IMR-90 (cell line): ENCODE measurements around the gene SLC24A3. TPM values are rescaled to one million over a fixed set of nuclear protein-coding genes. Genes with fewer than 3 reads are reported as not detected.

Experiments
- ATAC-seq: fragments of 200-7000 bp; cut with Tn5 transposase; 2 replicates; pipeline ENCODE4 v1.9.1; 2020; ENCODE audit warnings: low read depth, mild to moderate bottlenecking, moderate library complexity
- BruUV-seq: library from RNA; stranded (reverse); fragments of 400-500 nt; replicated peaks from 2 replicates; lab custom pipeline; 2021; lab: Mats Ljungman, UMichigan
- CTCF ChIA-PET: fragments of 300-600 bp; formaldehyde crosslinking; extraction: SDS; loops from one replicate; lab custom pipeline; 2021; ENCODE audit warnings: antibody characterized with exemption; lab: Yijun Ruan, JAX
- POLR2A ChIA-PET: fragments of 300-600 bp; sonication (Branson Sonifier 250); formaldehyde crosslinking; loops from one replicate; lab custom pipeline; 2022; ENCODE audit warnings: antibody characterized with exemption; ENCODE audit not compliant: unreplicated experiment; lab: Charles Lee
- DNase-seq: peaks from one replicate; pipeline ENCODE4 v3.0.0; 2013
- H2AFZ ChIP-seq: replicated peaks from 2 replicates; pipeline ENCODE3; 2013; ENCODE audit warnings: low read length, mild to moderate bottlenecking; ENCODE audit not compliant: poor library complexity
- H2AK5ac ChIP-seq: 2 replicates; pipeline ENCODE4 v1.6.1; 2013; ENCODE audit warnings: low read depth, low read length, inconsistent platforms
- H2AK9ac ChIP-seq: replicated peaks from 2 replicates; pipeline ENCODE3; 2013; ENCODE audit warnings: mild to moderate bottlenecking, low read depth, low read length, moderate library complexity; ENCODE audit not compliant: poor library complexity
- H2BK120ac ChIP-seq: 2 replicates; pipeline ENCODE4 v1.6.1; 2013; ENCODE audit warnings: low read depth, low read length, inconsistent platforms
- H2BK15ac ChIP-seq: 3 replicates; pipeline ENCODE4 v1.6.1; 2013; ENCODE audit warnings: low read depth, low read length, inconsistent platforms
- H2BK20ac ChIP-seq: 2 replicates; pipeline ENCODE4 v1.6.1; 2013; ENCODE audit warnings: low read depth, mild to moderate bottlenecking, inconsistent platforms, low read length, moderate library complexity
- H2BK5ac ChIP-seq: 2 replicates; pipeline ENCODE4 v1.6.1; 2013; ENCODE audit warnings: mild to moderate bottlenecking, low read depth, low read length, inconsistent platforms; ENCODE audit not compliant: poor library complexity, severe bottlenecking
- H3K14ac ChIP-seq: replicated peaks from 2 replicates; pipeline ENCODE4 v1.6.1; 2013; ENCODE audit warnings: low read depth, low read length, inconsistent platforms
- H3K18ac ChIP-seq: 2 replicates; pipeline ENCODE4 v1.6.1; 2013; ENCODE audit warnings: low read depth, low read length, control low read depth
- H3K23ac ChIP-seq: 2 replicates; pipeline ENCODE4 v1.6.1; 2013; ENCODE audit warnings: low read depth, low read length, inconsistent platforms
- H3K27ac ChIP-seq: 2 replicates; pipeline ENCODE4 v1.5.1; 2013; ENCODE audit warnings: mild to moderate bottlenecking, control low read depth, low read length; ENCODE audit not compliant: insufficient read depth
- H3K27me3 ChIP-seq: 2 replicates; pipeline ENCODE4 v1.6.1; 2013; ENCODE audit warnings: low read length; ENCODE audit not compliant: control insufficient read depth, insufficient read depth
- H3K36me3 ChIP-seq: 2 replicates; pipeline ENCODE4 v1.6.1; 2013; ENCODE audit warnings: low read length, mixed read lengths; ENCODE audit not compliant: control insufficient read depth, insufficient read depth
- H3K4ac ChIP-seq: 2 replicates; pipeline ENCODE4 v1.6.1; 2013; ENCODE audit warnings: low read depth, low read length, inconsistent platforms
- H3K4me1 ChIP-seq: 2 replicates; pipeline ENCODE4 v1.6.1; 2013; ENCODE audit warnings: low read length, mixed read lengths; ENCODE audit not compliant: control insufficient read depth, insufficient read depth
- H3K4me2 ChIP-seq: 2 replicates; pipeline ENCODE4 v1.6.1; 2013; ENCODE audit warnings: low read depth, mild to moderate bottlenecking, control low read depth, low read length, moderate library complexity
- H3K4me3 ChIP-seq: 2 replicates; pipeline ENCODE4 v1.5.1; 2013; ENCODE audit warnings: low read depth, mild to moderate bottlenecking, control low read depth, low read length, moderate library complexity; ENCODE audit not compliant: insufficient read depth
- H3K56ac ChIP-seq: 2 replicates; pipeline ENCODE4 v1.6.1; 2013; ENCODE audit warnings: low read length, inconsistent platforms; ENCODE audit not compliant: insufficient read depth; ENCODE audit errors: extremely low read depth
- H3K79me1 ChIP-seq, 2 experiments: 2 replicates each; pipeline ENCODE4 v1.6.1; 2013; ENCODE audit warnings: low read length in 2 of 2, inconsistent platforms in 1 of 2, low read depth in 1 of 2
- H3K9ac ChIP-seq: 2 replicates; pipeline ENCODE4 v1.6.1; 2013; ENCODE audit warnings: low read depth, low read length, control low read depth
- H3K9me1 ChIP-seq: 2 replicates; pipeline ENCODE4 v1.6.1; 2013; ENCODE audit warnings: low read length, inconsistent platforms; ENCODE audit not compliant: insufficient read depth
- H3K9me3 ChIP-seq: 2 replicates; pipeline ENCODE4 v1.6.1; 2013; ENCODE audit warnings: low read length; ENCODE audit not compliant: control insufficient read depth, insufficient read depth
- H4K20me1 ChIP-seq: 2 replicates; pipeline ENCODE4 v1.6.1; 2013; ENCODE audit warnings: low read length, inconsistent platforms; ENCODE audit not compliant: insufficient read depth
- H4K5ac ChIP-seq: 2 replicates; pipeline ENCODE4 v1.6.1; 2013; ENCODE audit warnings: mild to moderate bottlenecking, low read depth, low read length, control low read depth
- H4K8ac ChIP-seq, 2 experiments: 2 replicates each; pipeline ENCODE4 v1.6.1; 2013; ENCODE audit warnings: low read depth in 2 of 2, low read length in 2 of 2, control low read depth in 1 of 2, inconsistent platforms in 1 of 2
- H4K91ac ChIP-seq: 2 replicates; pipeline ENCODE4 v1.6.1; 2013; ENCODE audit warnings: low read depth, low read length, inconsistent platforms; ENCODE audit not compliant: insufficient read depth
- CEBPB ChIP-seq: IDR thresholded peaks from 2 replicates; pipeline ENCODE4 v1.6.1; 2012; ENCODE audit warnings: low read depth, low read length, improper control_type of control experiment
- CHD1 ChIP-seq: IDR thresholded peaks from 2 replicates; pipeline ENCODE4 v1.6.1; 2012; ENCODE audit warnings: low read depth, low read length, improper control_type of control experiment
- MAZ ChIP-seq: IDR thresholded peaks from 2 replicates; pipeline ENCODE4 v1.6.1; 2012; ENCODE audit warnings: low read depth, mild to moderate bottlenecking, low read length, improper control_type of control experiment, moderate library complexity, borderline replicate concordance
- MXI1 ChIP-seq: IDR thresholded peaks from 2 replicates; pipeline ENCODE4 v1.6.1; 2012; ENCODE audit warnings: low read depth, mild to moderate bottlenecking, low read length, moderate library complexity, borderline replicate concordance
- POLR2A ChIP-seq: IDR thresholded peaks from 2 replicates; pipeline ENCODE4 v1.6.1; 2012; ENCODE audit warnings: mild to moderate bottlenecking, low read depth, low read length
- RAD21 ChIP-seq: IDR thresholded peaks from 2 replicates; pipeline ENCODE4 v1.6.1; 2012; ENCODE audit warnings: low read length, improper control_type of control experiment
- RCOR1 ChIP-seq: IDR thresholded peaks from 2 replicates; pipeline ENCODE4 v1.6.1; 2012; ENCODE audit warnings: mild to moderate bottlenecking, low read length, improper control_type of control experiment; ENCODE audit not compliant: insufficient replicate concordance
- RFX5 ChIP-seq: IDR thresholded peaks from 2 replicates; pipeline ENCODE4 v1.8.0; 2012; ENCODE audit warnings: low read depth, mild to moderate bottlenecking, low read length, moderate library complexity
- WGBS, 2 experiments: methylation state at CpG; one replicate each; pipeline versions ENCODE4 v1.1.5 to v1.1.7; 2013; ENCODE audit warnings: missing lambda C conversion rate in 2 of 2; ENCODE audit not compliant: insufficient read length in 1 of 2; ENCODE audit errors: extremely low coverage in 2 of 2; 5-methylcytosine and 5-hydroxymethylcytosine counted together
- dilution Hi-C: fragments of 300-500 bp; cut with HindIII; formaldehyde crosslinking; loops from one replicate; pipeline ENCODE4 v1.14.3; 2018; ENCODE audit warnings: low sequenced_read_pairs; ENCODE audit not compliant: unreplicated experiment
- in situ Hi-C: fragments of 300-500 bp; cut with MboI; formaldehyde crosslinking; loops from 3 replicates; pipeline ENCODE4 v1.14.3; 2019; ENCODE audit warnings: low sequenced_read_pairs, inconsistent platforms, mixed read lengths
- intact Hi-C: fragments of 100-400 bp; cut with micrococcal nuclease; formaldehyde crosslinking; loops from 2 replicates; pipeline ENCODE4 v1.10.0; 2022
- polyA plus RNA-seq, 3 experiments: library from polyadenylated mRNA; depleted of rRNA; stranded (reverse); fragments of >200 nt; gene quantifications; 2 replicates each; pipeline ENCODE4 v1.2.3, GENCODE V29; 2012; ENCODE audit warnings: low replicate concordance in 1 of 3
- total RNA-seq: library from RNA; depleted of rRNA; stranded (reverse); fragments of >200 nt; gene quantifications from 2 replicates; pipeline ENCODE4 v1.2.3, GENCODE V29; 2012
- TF ChIP-seq, protein P1 (sequence below): fragments of 150-350 bp; IDR thresholded peaks from 2 replicates; pipeline ENCODE4 v1.6.1; 2017; ENCODE audit warnings: mild to moderate bottlenecking, antibody characterized with exemption, low read length, low read depth

The SLC24A3 gene
- total and polyA plus RNA-seq, 2 of the 4 experiments (the other 2 are of a cell fraction) = not detected

DNA sequence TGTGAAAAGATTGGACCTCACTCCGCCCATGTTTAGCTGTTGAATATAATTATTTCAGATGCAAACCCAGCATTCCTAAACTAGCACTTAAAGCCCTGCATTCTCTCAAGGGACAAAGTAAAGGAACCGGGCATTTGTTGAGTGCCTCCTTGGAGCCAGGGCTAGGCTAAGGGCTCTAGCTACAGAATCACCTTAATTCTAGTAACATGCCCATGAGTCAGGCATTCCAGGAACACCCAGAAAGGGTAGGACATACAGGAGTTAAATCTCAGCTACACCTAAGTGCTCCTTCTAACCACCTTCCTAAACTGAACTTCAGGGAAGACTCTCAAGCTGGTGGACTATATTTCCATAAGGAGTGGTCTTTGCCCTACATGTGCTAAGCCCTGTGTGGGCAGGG lies 89.4 kb downstream of the SLC24A3 start:
- ATAC-seq = no peak
- H3K56ac ChIP-seq = no peak overlapping the region

More for the DNA sequence above, 89.4 kb downstream of the SLC24A3 start:
- Histone ChIP-seq H3K4ac (no peak overlapping the region), H3K4me3 (no peak overlapping the region), H2BK20ac (no peak overlapping the region), H3K27me3 (no peaks in the 10 kb centered on the region), H3K18ac (no peak overlapping the region), H3K4me1 (no peaks in the 10 kb centered on the region), H2AFZ (no peak overlapping the region), H2BK15ac (no peak overlapping the region), H3K14ac (no peak overlapping the region), H3K9me3 (peaks cover 3% of the 10 kb centered on the region), H3K36me3 (no peaks in the 10 kb centered on the region), H2BK5ac (no peak overlapping the region), H3K9ac (no peak overlapping the region), H3K23ac (no peak overlapping the region), H3K4me2 (no peak overlapping the region), H4K91ac (no peak overlapping the region), H4K20me1 (no peaks in the 10 kb centered on the region), H2AK9ac (no peak overlapping the region), H4K5ac (no peak overlapping the region), H3K9me1 (no peaks in the 10 kb centered on the region), H3K27ac (no peak overlapping the region), H2BK120ac (no peak overlapping the region), H4K8ac (no peak overlapping the region), H2AK5ac (no peak overlapping the region), H3K79me1 (no peaks in the 10 kb centered on the region)
- no TSS peak for BruUV-seq
- intact Hi-C loops (no loop called here), in situ Hi-C loops (no loop called here), dilution Hi-C loops (no loop called here)
- DNase-seq = no peak
- ChIA-PET CTCF (no interaction called here), POLR2A (no interaction called here)
- TF ChIP-seq RAD21 = no peak
- TF ChIP-seq, protein P1, sequence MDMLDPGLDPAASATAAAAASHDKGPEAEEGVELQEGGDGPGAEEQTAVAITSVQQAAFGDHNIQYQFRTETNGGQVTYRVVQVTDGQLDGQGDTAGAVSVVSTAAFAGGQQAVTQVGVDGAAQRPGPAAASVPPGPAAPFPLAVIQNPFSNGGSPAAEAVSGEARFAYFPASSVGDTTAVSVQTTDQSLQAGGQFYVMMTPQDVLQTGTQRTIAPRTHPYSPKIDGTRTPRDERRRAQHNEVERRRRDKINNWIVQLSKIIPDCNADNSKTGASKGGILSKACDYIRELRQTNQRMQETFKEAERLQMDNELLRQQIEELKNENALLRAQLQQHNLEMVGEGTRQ = no peak
- no peak for TF ChIP-seq POLR2A
- no peak for TF ChIP-seq CEBPB
- TF ChIP-seq RCOR1 = no peak
- no peak for TF ChIP-seq CHD1
- TF ChIP-seq MAZ = no peak
- TF ChIP-seq MXI1 = no peak
- TF ChIP-seq RFX5 = no peak
- WGBS, 2 experiments = no CpG with 5 or more reads among the region's 2 CpGs
